CD4-positive, alpha-beta T cell (primary cell): ENCODE results near the gene CUEDC1. TPM values are rescaled to one million over a fixed set of nuclear protein-coding genes. Genes with fewer than 3 reads are reported as not detected.

Experiments used
- ATAC-seq: fragments of 200-7000 bp; cut with Tn5 transposase; one replicate; pipeline ENCODE4 v1.10.0; 2022; ENCODE audit warnings: mild to moderate bottlenecking; ENCODE audit not compliant: poor library complexity
- CTCF ChIA-PET: fragments of 350-600 bp; sonication (Branson Sonifier 250); formaldehyde crosslinking; loops from one replicate; lab custom pipeline; 2021; ENCODE audit warnings: antibody characterized with exemption, inconsistent platforms; lab: Charles Lee
- POLR2A ChIA-PET: fragments of 350-600 bp; sonication (Branson Sonifier 250); formaldehyde crosslinking; loops from one replicate; lab custom pipeline; 2021; ENCODE audit warnings: antibody characterized with exemption, inconsistent platforms; lab: Charles Lee
- DNase-seq, 14 experiments: peaks; one replicate each; pipeline ENCODE4 v3.0.0-alpha.2; 2013 to 2020; ENCODE audit warnings: mixed read lengths in 2 of 14
- H3K27ac ChIP-seq, 2 donors: one replicate each; pipeline versions ENCODE4 v1.5.1 to v1.7.0; 2013; ENCODE audit warnings: low read length in 2 of 2, low read depth in 1 of 2, mild to moderate bottlenecking in 1 of 2
- H3K27me3 ChIP-seq, 2 experiments: 1 replicate in 1 of 2; 2 replicates in 1 of 2; pipeline versions ENCODE4 v1.6.1 to v1.7.0; 2013; ENCODE audit warnings: low read length in 2 of 2, control low read depth in 1 of 2, mild to moderate bottlenecking in 1 of 2, moderate library complexity in 1 of 2; ENCODE audit not compliant: insufficient read depth in 2 of 2, control insufficient read depth in 1 of 2
- H3K36me3 ChIP-seq: one replicate; pipeline ENCODE4 v1.6.1; 2013; ENCODE audit warnings: low read length, control low read depth; ENCODE audit not compliant: insufficient read depth
- H3K4me1 ChIP-seq: one replicate; pipeline ENCODE4 v1.6.1; 2013; ENCODE audit warnings: low read length, control low read depth; ENCODE audit not compliant: insufficient read depth
- H3K4me3 ChIP-seq: one replicate; pipeline ENCODE4 v1.5.1; 2013; ENCODE audit warnings: mild to moderate bottlenecking, low read length, moderate library complexity
- H3K9me3 ChIP-seq, 2 experiments: 1 replicate in 1 of 2; 2 replicates in 1 of 2; pipeline versions ENCODE4 v1.6.1 to v1.7.0; 2013; ENCODE audit warnings: low read length in 2 of 2, mild to moderate bottlenecking in 2 of 2, control low read depth in 1 of 2, moderate library complexity in 1 of 2; ENCODE audit not compliant: control insufficient read depth in 1 of 2, insufficient read depth in 1 of 2
- H3K27ac Mint-ChIP-seq: one replicate; pipeline ENCODE4 v1.8.0; 2020; ENCODE audit warnings: mixed read lengths
- H3K27me3 Mint-ChIP-seq: one replicate; pipeline ENCODE4 v1.8.0; 2021; ENCODE audit warnings: mixed read lengths
- H3K36me3 Mint-ChIP-seq: one replicate; pipeline ENCODE4 v1.8.0; 2021; ENCODE audit warnings: low read depth, mixed read lengths
- H3K4me1 Mint-ChIP-seq: one replicate; pipeline ENCODE4 v1.8.0; 2021; ENCODE audit warnings: low read depth, mixed read lengths
- H3K4me3 Mint-ChIP-seq: one replicate; pipeline ENCODE4 v1.8.0; 2020; ENCODE audit warnings: mild to moderate bottlenecking, mixed read lengths
- H3K9me3 Mint-ChIP-seq: one replicate; pipeline ENCODE4 v1.8.0; 2020; ENCODE audit warnings: mixed read lengths
- CTCF ChIP-seq: fragments of 200-600 bp; IDR thresholded peaks from one replicate; pipeline ENCODE4 v1.8.0; 2022; ENCODE audit warnings: antibody characterized with exemption, mild to moderate bottlenecking
- intact Hi-C, 2 experiments: fragments of 100-400 bp; cut with DNase I in 1 of 2; cut with micrococcal nuclease in 1 of 2; formaldehyde crosslinking; loops; one replicate each; pipeline versions ENCODE4 v1.15.1 to v1.9.0; 2023 to 2025; cut with DNase I, micrococcal nuclease
- total RNA-seq, 174 experiments: library from RNA in 2 of 174; stranded (reverse) in 2 of 174; gene quantifications; one replicate each; pipeline ENCODE4 v1.2.3 and lab custom pipeline; 2021 to 2026

The CUEDC1 gene
- total RNA-seq, 2 experiments from 2014 or later = 0.41 to 1.0 TPM

DNA sequence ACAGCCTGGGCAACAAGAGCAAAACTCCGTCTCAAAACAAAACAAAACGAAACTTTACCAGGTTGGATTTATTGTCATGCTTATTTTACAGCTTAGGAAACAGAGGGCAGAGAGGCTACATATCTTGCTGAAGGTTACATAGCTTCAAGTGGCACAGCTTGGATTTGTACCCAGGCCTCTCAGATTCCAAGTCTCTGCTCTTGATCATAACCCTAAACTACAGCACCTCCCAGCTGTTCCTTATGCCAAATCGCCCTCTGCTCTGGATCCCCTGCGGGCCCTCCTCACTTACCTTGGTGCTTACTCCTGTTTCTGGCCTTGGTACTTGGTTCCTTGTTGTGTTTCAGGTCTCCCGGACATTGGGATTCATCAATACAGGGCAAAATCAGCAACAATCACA is 11.7 kb upstream of the CUEDC1 start:
- CTCF ChIA-PET = no interaction called here
- intact Hi-C loops = no loop called here

GRCh38 chr17:57966246-57966645 is 11.0 kb upstream of the CUEDC1 start:
- CTCF ChIA-PET = no interaction called here
- intact Hi-C loops = no loop called here
- POLR2A ChIA-PET = no interaction called here
- H3K9me3 Mint-ChIP-seq = no peaks in the 10 kb centered on the region
- no peaks in the 10 kb centered on the region for H3K36me3 ChIP-seq
- H3K27me3 Mint-ChIP-seq = no peaks in the 10 kb centered on the region
- no peak overlapping the region for H3K27ac Mint-ChIP-seq
- no peaks in the 10 kb centered on the region for H3K4me1 ChIP-seq
- no peak for ATAC-seq
- H3K4me3 Mint-ChIP-seq = no peak overlapping the region
- H3K4me1 Mint-ChIP-seq = no peaks in the 10 kb centered on the region
- H3K27ac ChIP-seq = no peak overlapping the region
- H3K36me3 Mint-ChIP-seq = no peaks in the 10 kb centered on the region
- H3K4me3 ChIP-seq = no peak overlapping the region
- no peak for TF ChIP-seq CTCF
- DNase-seq = no peak
- no peaks in the 10 kb centered on the region for H3K9me3 ChIP-seq
- H3K27me3 ChIP-seq = no peaks in the 10 kb centered on the region

More for the DNA sequence above, 11.7 kb upstream of the CUEDC1 start:
- POLR2A ChIA-PET = no interaction called here
- ATAC-seq = no peak
- H3K27me3 Mint-ChIP-seq = no peaks in the 10 kb centered on the region
- H3K4me1 ChIP-seq = no peaks in the 10 kb centered on the region
- no peaks in the 10 kb centered on the region for H3K4me1 Mint-ChIP-seq
- no peak for TF ChIP-seq CTCF
- H3K27me3 ChIP-seq = no peaks in the 10 kb centered on the region
- DNase-seq = no peak
- H3K27ac ChIP-seq = no peak overlapping the region
- H3K9me3 Mint-ChIP-seq = no peaks in the 10 kb centered on the region
- no peaks in the 10 kb centered on the region for H3K36me3 ChIP-seq
- H3K4me3 Mint-ChIP-seq = no peak overlapping the region
- H3K36me3 Mint-ChIP-seq = no peaks in the 10 kb centered on the region
- H3K9me3 ChIP-seq = no peaks in the 10 kb centered on the region
- H3K4me3 ChIP-seq = no peak overlapping the region
- no peak overlapping the region for H3K27ac Mint-ChIP-seq

DNA sequence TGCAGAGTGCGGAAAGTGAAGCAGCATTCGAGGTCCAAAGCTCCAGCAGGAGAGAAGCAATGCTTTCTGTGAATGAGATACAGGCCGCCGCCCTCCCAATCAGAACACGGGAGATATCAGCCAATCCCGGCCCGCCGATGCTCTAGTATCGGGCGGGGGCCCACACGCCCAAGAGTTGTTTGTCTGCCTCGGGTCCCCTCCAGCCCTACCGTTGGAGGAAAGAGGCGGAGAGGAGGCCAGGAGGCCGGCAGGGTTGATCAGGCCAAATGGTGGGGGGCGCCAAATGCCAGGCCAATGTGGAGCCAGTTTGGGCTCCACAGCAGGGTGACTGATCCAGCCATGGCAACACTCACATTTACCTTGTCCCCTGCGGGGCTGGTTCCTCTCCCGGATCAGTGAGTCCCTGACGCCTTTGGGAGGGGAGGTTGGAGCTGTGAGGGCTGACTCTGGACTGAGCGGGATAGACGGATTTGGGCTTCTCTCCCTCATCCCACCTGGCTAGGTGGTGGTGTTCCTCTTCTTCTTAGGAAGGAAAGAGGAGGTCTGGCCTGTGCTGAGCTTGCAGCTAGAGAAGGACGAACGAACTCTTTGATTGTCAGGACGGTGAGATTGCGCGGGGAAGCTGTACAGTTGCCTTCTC is 10.4 kb upstream of the CUEDC1 start:
- Histone ChIP-seq H3K27me3 (no peaks in the 10 kb centered on the region), H3K4me1 (no peaks in the 10 kb centered on the region), H3K9me3 (no peaks in the 10 kb centered on the region), H3K36me3 (no peaks in the 10 kb centered on the region), H3K4me3 (no peak overlapping the region), H3K27ac (no peak overlapping the region)
- TF ChIP-seq CTCF = no peak
- H3K27ac Mint-ChIP-seq = no peak overlapping the region
- intact Hi-C loops = no loop called here
- no peaks in the 10 kb centered on the region for H3K4me1 Mint-ChIP-seq
- H3K9me3 Mint-ChIP-seq = no peaks in the 10 kb centered on the region
- ChIA-PET CTCF (no interaction called here), POLR2A (interaction anchor here (0.6 kb wide), 1 partner anchor 15 kb away, joined by 3 read pairs; no protein-coding TSS in a partner anchor)
- H3K27me3 Mint-ChIP-seq = peaks cover 4% of the 10 kb centered on the region
- H3K36me3 Mint-ChIP-seq = no peaks in the 10 kb centered on the region
- H3K4me3 Mint-ChIP-seq = no peak overlapping the region
- no peak for DNase-seq
- no peak for ATAC-seq
